ENCODE data around the gene KRT78.
A peak's percentile ranks its signal among the peaks of the same experiment; 100 is the strongest.
"Not testable (repeated sequence)": the region's sequence is repeated elsewhere in the genome, so short reads cannot be mapped to it uniquely, and the experiment has no call there.

The KRT78 gene

GRCh38 chr12:52848661-52849255 is at the start of gene KRT78:
KRT78 (minus strand) TSS chr12:52848994; CDS start chr12:52848930, 64 bp downstream.
- DNase-seq (ENCODE audit: low read depth in 2 of 2): no peak

GRCh38 chr12:52896190-52897100 is 47.7 kb upstream of the KRT78 start:
- DNase-seq (ENCODE audit: low read depth in 2 of 2): no peak

- DNase-seq (ENCODE audit: low read depth in 2 of 2): no peak
Observed at GRCh38 chr12:52895726-52896189, 47.0 kb upstream of the KRT78 start.

GRCh38 chr12:52892974-52893373 is 44.2 kb upstream of the KRT78 start:
- no peak for DNase-seq (ENCODE audit: low read depth in 2 of 2)

GRCh38 chr12:52892207-52892852 is 43.5 kb upstream of the KRT78 start:
- DNase-seq (ENCODE audit: low read depth in 2 of 2): no peak

GRCh38 chr12:52891044-52891443 is 42.2 kb upstream of the KRT78 start:
- DNase-seq (ENCODE audit: low read depth in 2 of 2): no peak

- DNase-seq (ENCODE audit: low read depth in 2 of 2): no peak
Observed at GRCh38 chr12:52890417-52890816, 41.6 kb upstream of the KRT78 start.

- peak; percentile 60 for DNase-seq (ENCODE audit: low read depth in 2 of 2)
Observed at GRCh38 chr12:52884526-52885293, 35.9 kb upstream of the KRT78 start.

GRCh38 chr12:52880499-52880898 is 31.7 kb upstream of the KRT78 start:
- DNase-seq (ENCODE audit: low read depth in 2 of 2): not testable (repeated sequence)

- peak; percentile 21 to 38 for DNase-seq (ENCODE audit: low read depth in 2 of 2)
Observed at GRCh38 chr12:52879394-52880351, 30.9 kb upstream of the KRT78 start.

- no peak for DNase-seq (ENCODE audit: low read depth in 2 of 2)
Observed at GRCh38 chr12:52878507-52879393, 30.0 kb upstream of the KRT78 start.

GRCh38 chr12:52877242-52877641 is 28.4 kb upstream of the KRT78 start:
- no peak for DNase-seq (ENCODE audit: low read depth in 2 of 2)

GRCh38 chr12:52876372-52876771 is 27.6 kb upstream of the KRT78 start:
- DNase-seq (ENCODE audit: low read depth in 2 of 2): no peak

GRCh38 chr12:52874573-52875435 is 26.0 kb upstream of the KRT78 start:
- DNase-seq (ENCODE audit: low read depth in 2 of 2): no peak

- DNase-seq (ENCODE audit: low read depth in 2 of 2): peak; percentile 10 to 43
Observed at GRCh38 chr12:52873832-52874572, 25.2 kb upstream of the KRT78 start.

GRCh38 chr12:52873513-52873831 is 24.7 kb upstream of the KRT78 start:
- no peak for DNase-seq (ENCODE audit: low read depth in 2 of 2)

GRCh38 chr12:52872644-52873389 is 24.0 kb upstream of the KRT78 start:
- no peak for DNase-seq (ENCODE audit: low read depth in 2 of 2)
